ENCODE measurements around the gene SCAMP4.

SCAMP4 gene, protein sequence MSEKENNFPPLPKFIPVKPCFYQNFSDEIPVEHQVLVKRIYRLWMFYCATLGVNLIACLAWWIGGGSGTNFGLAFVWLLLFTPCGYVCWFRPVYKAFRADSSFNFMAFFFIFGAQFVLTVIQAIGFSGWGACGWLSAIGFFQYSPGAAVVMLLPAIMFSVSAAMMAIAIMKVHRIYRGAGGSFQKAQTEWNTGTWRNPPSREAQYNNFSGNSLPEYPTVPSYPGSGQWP

DNA sequence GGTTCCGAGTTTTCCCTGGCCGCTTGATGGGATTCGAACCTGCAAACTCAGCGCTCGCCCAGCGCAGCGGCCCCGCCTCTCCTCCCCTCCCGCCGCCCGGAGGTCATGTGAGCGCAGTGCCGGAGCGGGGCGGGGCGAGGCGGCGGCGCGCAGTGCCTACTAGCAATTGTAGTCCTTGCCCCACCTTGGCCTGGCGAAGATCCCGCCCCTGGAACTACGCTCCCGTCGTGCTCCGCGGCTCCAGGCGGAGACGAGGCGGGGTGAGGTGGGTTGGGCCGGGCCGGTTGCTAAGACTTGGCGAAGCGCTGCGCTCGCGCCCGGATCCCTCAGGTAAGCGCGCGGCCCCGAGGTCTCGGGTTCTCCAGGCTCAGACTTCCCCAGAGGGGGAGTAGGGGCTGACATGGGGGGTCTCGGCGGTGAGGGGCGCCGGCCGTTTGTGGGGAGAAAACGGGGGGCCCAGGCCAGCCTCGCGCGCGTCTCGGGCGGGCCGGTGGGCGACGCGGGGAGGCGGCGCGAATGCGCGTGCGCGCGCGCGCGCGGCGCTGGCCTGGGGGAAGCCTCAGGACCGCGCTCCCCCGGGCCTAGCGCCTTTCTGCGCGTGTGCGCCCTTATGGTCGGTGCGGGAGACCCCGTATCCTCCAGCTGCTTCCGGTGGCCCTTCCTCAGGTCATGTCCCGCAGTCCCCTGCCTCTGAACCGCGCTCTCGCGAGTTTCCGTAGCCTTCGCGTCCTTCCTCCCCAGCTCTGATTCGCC, at the start of gene SCAMP4, which contains the start of gene ADAT3:
TSS of gene SCAMP4 (plus strand) at position 290 of the 753 bp plus-strand sequence. CDS start 9,621 bp downstream, outside the sequence.
TSS of gene ADAT3 (plus strand) at position 290 of the 753 bp plus-strand sequence. CDS start 6,649 bp downstream, outside the sequence.
- DNase-seq: peak; percentile 90

DNA sequence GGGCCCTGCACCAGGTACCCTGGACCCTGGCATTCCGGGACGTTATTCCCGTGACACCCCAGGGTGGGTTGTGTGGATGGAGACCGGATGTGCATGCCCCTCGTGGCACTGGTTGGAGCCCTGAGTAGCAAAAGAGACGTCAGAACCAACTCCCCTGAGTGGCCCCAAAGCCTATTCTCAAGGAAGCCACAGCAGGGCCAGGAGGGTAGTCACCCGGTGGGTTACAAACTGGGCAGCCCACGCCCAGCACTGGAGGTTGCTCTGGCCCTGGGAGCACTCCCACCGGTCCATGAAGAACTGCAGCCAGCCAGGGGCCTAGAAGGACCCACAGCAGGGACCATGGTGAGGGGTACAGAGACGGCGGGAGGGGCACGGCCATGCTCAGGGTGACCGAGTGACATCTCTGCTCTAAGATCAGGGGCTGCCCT, 49.4 kb upstream of the SCAMP4 start:
- no peak for DNase-seq

DNA sequence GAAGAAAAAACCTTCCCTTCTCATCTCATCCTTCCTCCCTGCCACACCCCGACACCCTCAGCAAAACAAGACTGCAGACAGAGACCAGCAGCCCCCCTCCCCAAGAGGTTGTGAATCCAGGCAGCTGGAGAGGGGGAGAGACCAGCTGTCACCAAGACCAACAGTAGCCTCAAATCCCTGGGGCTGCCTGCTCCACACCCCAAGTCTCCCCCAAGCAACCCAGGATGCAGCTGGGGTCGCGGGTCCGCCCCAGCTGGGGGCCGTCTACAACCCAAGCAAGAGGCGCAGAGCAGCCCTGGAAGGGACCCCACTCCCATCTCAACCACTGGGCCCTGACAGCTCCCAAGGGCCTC, 48.9 kb upstream of the SCAMP4 start:
- DNase-seq: no peak

DNA sequence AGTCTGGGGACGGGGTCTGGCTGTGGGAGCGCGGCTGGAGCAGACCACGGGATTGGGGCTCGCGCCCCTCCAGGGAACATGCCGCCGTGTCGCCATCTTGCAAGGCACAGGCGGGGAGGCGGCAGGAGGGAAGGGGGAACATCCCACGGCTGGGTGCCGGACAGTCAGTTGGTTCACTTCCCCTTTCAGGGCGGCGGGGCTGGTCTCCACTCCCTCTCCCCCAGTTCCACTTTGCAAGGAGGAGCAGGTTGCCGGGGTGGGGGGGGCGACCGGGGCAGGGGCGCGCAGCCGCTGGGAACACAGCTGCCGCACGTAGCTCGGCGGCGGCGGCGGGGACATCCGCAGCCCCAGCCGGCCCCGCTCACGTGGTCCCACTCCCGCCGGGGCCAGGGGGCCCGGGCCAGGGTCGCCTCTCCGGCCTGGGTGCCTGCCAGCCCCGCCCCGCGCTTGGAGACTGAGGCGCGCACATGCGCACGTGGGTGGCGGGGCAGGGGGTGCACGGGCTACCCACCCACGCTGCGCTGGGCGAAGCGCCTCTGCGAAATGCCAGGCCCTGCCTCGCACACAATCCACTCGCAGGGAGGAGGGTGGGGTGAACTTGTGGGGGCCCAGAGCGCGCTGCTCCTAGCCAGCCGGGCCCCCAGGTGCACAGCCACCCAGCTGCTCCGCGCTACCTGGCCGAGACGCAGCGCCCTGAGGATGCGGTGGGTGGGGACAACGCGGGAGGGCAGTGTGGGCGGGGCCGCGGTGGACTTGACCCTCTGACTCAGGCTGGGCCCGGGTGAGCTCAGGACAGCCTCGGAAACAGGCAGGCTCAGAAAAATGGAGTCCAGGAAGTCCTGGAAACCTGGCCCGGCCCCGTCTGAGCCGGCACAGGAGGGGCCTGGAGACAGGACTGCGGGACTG, 48.2 kb upstream of the SCAMP4 start:
- no peak for DNase-seq

DNA sequence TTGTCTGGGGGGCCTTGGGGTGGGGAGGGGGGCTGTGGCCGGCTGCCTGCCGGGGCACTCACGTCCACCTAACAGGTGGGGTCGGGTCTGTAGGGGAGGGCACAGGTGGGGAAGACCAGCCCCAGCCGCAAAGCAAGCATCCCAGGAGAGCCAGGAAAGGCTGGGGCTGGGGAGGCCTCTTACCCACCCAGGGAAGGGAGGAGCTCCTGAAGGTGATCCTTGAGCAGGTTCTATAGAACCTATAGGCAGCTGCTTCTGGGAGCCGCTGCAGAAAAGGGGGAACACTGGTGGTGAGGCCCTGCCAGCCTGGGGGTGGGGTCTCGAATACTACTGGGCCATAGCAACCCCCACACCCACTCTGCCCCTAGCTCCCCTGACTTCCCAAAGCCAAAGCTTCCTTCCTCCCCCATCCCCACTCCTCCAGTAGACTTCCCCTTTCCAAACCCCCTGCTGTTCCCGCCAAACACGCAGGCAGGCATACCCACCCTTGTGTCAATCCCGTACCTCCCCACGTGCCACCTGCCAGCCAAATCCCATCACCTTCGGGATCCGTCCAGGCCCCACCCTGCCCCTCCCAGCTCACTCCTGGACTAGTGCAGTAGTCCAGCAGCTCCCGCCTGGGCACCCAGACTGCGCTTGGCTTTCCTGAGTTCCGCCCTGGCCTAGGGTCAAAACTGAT, 47.4 kb upstream of the SCAMP4 start:
- no peak for DNase-seq

DNA sequence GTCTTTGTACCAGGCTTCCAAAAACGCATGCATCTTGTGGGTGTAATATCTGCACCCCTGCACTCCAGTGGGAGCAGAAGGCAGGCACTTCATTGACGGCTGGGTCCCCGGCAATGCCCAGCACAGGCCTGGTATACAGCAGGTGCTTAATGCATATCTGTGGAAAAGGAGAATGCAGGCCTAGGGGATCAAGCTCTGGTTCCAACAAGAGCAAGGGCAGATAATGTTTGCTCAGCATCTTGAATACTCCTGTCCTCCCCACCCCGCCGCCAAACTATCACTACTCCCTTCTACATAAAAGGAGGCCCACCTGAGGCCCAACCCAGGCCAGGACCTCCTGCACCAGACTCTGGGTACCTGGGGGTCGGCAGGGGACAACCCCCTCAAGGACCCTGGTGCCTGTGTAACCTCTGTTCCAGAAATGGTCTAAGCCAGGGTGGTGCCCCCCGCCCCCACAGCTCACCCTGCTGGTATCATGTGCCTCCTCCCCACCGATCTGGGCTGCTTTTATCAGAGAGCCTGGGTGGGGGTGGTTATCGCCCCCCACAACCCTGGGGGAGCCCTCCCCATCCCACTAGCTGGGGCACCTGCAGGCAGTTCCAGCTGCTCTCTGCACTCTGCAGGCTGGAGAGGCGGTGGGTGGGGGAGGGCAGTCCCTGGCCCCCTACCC, 46.7 kb upstream of the SCAMP4 start:
- no peak for DNase-seq

DNA sequence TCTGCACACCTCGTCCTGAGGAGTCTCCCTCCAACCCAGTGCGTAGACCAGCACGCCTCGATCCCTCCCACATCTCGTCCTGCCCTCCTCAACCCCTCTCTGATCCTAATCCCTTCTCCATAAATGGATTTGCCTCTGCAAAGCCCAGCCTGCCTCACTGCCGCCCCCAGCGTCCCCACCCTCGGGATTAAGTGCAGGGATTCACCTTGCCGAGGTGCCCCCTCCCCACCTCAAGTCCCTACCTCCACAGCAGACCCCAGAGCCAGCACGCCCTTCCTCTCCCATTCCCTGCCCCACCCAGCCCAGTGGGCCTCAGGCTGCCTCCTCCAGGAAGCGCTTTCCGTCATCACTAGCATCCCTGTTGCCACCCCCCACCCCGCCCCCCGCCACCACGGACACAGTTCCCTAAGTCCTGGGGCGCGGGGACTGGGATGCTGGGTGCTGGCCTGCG, 45.8 kb upstream of the SCAMP4 start:
- no peak for DNase-seq

DNA sequence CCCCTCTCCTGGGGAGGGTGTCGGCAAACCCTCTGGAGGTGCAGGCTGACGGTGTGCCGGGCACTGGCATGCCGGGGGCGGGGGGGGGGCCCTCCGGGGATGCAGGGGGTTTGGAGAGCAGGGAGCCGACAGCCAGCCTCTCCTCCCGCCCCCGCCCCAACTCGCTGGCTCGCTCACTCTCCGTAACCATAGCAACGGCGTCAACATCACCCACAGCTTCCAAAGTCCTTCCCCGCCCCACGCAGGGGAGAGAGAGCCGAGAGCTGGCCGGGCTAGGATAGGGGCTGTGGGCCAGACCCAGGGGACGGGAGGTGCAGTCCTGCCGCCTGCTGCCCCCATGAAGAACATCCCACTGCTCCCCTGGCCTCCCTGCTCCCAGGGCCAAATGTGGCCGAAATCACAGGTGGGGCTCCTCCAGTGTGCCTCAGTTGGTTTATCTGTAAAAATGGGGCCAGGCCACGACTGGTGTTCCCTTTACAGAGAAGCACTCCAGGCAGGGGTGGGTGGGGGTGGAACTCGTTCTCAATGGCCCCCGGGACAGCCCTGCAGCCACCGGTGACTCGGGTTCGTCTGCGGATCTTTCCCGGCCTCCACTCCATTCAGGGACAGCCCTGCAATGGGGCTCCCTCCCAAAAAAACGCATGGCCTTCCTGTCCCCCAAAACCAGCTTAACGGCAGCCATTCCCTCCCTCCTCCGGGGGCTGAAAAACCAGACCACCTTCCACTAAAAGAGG, 45.0 kb upstream of the SCAMP4 start:
- DNase-seq: no peak

DNA sequence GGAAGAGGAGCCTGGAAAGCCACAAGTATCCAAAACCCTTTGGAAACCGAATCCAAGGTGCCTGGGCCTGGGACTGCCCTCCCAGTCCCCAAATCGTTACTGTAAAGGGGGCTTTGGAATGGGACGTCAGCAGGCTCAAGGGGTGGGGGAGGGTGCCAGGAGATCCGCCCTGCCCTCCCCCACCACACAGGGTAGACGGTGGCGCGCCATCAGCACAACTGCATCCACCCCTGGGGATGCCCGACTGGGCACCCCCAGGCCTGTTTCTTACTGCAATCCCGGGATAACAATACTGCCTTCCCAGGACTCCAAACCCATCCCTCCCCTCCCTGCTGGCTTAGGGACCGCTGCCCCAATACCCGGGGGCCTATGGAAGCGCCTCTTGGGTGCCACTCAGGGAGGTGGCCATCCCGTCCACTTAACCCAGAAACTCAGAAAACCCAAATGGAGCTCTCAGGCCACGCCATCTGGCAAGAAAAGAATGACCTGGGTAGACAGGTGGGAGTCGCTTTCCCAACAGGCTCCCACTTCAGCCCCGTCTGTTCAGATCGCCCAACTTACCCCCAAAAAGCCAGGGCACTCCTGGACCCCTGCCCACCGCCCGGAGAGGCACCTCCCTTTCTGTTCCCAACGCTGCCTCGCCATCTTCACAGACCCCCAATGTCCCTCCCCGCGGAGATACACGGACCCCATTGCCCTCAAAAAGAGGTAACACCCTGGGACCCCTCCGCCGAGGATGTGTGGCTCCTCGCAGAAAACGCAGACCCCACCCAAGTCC, 44.2 kb upstream of the SCAMP4 start:
- DNase-seq: no peak

DNA sequence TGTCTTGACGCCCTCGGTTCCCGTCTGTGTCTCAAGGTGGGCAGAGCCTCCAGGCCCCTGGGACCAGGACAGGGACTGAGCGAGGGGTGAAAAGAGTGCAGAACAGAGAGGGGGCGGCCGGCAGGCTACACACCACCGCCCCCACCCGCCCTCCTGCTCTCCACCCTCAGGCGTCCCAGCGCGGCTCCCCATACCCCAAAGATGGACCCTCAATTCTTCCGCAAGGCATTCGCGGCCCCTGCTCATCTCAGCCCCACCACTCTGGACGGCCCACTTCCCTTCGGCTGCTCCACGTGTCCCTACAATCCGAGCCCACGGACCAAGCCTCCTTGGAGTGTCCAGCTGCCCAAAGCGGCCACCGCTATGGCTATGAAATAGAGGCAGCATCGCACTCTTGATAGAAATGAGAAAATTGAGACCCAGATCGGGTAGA, 43.6 kb upstream of the SCAMP4 start:
- DNase-seq: no peak

DNA sequence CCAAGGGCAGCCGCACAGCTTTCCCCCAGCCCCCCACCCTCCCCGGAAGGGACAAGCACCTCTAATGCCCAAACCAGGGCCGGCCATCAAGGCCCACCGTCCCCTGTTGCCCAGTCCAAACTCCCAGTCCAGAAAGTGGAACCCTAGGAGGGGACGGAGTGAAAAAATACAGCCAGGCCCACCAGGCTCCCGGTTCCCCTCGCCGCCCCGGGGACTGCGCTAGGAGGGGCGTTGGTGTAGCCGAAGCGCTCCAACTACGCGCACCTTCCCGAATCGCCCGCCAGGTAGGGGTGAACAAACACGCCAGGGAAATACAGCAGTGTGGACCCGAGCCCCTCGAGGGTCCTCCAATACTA, 43.2 kb upstream of the SCAMP4 start:
- DNase-seq: no peak

DNA sequence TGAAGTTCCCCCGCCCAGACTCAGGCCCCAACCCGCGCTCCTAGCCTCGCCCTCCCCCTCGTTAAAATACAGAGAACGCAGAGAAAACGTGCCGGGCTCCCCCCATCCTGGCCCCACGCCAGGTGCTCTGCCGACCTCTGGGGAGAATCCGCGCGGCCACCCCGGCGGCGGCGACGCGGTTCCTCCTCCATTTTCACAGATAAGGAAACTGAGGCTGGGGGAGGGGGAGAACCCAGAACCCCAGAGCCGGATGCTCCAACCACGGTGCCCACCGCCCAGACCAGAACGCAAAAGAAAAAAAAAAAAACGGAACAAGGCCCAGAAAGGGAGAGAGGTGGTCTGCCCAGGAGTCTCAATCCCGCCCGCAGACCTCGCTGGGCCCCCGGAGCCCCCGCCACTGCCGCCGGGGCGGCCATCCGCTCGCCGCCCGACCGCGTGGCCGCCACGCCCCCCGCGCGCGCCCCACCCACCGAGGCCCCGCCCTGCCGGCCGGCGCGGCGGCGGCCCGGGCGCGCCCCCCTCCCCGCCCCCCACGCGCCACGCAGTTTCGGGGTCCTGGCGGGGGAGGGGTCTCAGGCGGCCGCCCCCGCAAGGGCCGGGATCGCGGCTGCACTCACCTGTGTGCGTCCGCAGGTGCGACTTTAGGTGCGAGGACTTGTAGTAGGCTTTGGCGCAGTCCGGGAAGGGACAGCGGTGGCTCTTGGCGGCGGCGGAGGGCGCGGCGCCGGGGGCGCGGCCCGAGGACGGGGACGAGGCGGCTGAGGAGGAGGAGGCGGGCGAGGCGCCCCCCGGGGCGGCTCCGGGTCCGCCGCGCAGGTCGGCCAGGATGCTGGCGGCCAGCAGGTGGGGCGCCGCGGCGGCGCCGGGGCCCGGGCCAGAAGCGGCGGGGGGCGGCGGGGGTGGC, 42.5 kb upstream of the SCAMP4 start:
- no peak for DNase-seq

DNA sequence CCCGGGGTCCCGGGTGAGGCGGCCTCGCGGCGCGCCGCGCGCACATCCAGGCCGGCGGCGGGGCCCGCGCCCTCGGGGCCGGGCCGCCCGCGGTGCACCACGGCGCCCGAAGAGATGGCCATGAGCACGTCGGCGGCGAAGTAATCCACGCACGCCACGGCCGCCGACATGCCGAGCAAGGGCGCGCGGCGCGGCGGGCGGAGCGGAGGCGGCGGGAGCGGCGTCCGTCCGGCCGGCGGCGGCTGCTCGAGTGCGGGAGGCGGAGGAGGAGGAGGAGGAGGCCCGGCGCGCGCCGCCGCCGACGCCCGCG, 41.9 kb upstream of the SCAMP4 start, which contains the start of gene KLF16:
TSS of gene KLF16 (minus strand) at position 252 of the 310 bp plus-strand sequence. CDS start at position 170, 82 bp downstream.
- no peak for DNase-seq

DNA sequence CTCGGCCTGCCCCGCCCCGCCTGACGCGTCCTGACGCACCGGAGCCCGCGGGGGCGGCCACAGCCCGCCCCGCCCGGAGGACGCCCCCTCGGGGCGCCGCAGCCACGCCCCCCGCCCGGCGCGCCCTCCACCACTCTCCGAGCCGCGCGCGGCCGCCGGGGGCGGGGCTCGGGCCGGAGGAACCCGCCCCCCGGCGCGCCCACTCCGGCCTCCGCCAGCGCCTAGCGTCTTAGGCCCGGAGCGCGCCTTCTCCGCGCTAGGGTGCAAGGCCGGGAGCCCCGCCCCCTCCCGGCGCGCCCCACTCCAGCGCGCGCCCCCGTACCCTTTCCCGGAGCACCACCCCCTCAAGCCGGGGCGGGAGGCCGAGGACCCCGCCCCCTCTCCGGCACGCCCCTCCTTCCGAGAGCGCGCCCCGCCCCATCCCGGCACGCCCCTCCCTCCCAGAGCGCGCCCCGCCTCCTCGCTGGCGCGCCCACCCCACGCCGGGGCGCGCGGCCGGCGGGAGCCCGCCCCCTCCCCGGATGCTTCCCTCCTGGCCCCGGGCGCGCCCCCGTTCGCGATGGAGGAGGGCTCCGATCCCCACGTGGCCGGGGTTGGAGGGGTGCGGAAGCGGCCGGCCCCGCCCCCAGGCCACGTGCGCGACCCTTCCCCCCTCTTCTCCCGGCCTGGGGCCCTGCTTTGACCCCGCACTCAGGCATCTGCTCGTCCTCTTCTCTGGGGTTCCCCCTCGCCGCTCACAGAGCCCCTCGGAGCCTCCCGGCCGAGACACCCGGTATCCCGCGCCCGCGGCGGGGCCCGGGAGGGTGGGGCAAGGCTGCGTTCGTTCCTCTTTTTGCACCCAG, 41.3 kb upstream of the SCAMP4 start:
- DNase-seq: peak; percentile 57

DNA sequence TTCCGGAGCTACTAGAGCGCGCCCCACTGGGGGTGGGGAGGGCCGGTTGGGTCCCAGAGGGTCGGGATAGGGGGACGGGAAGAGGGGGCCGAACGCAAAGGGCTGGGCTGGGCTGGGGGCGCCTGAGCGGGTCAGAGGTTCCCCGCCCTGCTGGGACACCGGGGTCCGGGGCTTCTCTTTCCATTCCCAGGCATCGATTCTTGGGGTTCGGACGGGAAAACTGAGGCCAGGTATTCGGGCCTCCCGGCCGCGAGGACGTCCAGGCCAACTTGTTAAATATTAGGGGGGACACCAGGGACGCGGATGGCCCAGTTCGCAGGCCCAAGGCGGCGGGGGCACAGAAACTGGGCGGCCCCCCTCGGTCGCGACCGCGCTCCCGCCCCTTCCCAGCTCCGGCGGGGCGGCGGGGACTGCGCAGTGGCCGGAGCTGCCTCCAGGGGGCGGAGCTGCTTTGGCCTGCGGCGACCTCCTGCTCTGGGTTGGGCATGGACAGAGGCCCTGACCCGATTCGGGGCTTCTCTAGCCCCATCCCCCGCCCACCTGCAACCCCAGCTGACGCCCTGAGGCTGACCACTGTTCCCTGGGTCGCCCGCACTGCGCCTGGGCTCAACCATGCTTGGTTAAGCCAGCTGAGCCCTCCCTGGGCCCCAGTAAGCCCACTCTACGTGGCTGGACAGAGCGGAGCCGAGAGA, 40.6 kb upstream of the SCAMP4 start:
- DNase-seq: no peak

DNA sequence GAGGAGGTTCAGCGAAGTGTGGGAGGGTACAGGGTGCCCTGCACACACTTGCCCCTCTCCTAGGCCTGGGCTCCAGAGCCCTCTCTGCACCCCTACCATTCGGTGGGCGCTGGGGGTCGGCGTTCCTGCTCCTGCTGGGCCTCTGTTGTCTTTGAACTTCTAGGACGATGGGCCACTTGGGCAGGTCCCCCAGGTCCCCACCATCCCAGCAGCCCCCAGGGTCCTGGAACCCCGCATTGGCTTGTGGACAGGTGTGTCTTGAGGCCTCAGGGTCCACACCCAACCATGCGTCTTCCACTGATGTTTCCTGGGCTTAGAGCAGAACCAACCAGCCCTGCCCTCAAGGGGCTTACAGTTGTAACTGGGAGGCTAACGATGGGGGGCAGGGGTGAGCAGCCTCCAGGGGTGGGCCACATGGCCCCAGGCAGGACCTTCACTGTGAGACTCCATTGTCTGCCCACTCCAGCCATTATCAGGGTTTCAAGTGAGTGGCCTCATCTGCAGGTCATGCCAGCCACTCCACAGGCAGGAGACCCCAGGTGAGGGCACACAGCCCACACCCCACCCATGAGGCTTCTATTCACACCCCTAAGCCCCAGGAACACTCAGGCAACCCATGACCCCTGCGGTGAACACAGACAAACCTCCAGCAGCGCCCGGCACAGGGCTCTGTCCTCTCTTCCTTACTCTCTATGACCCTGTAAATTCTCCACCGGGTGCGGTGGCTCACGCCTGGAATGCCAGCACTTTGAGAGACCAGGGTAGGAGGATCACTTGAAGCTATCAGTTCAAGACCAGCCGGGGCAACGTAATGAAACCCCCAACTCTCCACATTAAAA, 39.8 kb upstream of the SCAMP4 start:
- no peak for DNase-seq
